ENCODE results near the gene ATP6V1F.

The ATP6V1F gene

DNA sequence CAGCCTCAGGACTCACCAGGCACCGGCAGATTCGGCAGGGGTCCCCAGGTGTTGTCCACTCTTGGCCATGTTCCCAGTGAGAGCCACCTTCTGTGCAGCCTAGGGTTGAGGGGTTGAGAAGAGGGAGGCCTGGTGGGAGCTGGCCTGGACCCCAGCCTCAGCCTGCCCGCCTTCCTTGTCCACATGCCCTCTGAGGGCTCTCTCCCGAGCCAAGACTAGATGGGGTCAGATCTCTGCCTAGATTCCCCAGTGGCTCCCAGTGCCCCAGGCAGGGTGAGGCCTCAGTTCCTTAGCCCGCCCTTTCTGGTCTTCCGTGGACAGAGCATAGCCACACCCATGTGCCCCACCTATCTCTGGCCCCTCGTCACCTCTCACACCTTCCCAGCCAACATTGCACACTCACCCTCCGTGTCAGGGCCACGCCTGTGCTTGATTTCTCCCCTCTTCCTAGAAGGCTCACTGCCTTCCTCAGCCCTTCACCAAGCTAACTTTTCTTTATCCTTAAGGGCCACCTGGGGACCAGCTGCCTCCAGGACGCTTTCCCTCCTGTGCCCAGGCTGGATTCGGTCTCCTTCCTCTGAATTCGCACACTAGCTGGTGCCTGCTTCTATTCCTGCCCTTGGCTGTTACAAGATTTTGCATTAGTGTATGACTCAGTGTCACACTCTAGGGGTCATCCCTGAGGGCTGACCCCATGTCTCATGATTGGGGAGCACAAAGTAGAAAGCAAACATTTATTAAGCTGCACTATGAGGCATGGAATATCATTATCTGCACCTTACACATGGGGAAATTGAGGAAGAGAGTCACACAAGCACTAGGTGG lies 40.3 kb downstream of the ATP6V1F start:
- ChIA-PET POLR2A (ENCODE audit: low non-redundant PET) (no interaction called here), CTCF (interaction anchor here (0.5 kb wide), 1 partner anchor 1248 kb away, joined by 3 read pairs; no protein-coding TSS in a partner anchor)
- TF ChIP-seq, protein P1, sequence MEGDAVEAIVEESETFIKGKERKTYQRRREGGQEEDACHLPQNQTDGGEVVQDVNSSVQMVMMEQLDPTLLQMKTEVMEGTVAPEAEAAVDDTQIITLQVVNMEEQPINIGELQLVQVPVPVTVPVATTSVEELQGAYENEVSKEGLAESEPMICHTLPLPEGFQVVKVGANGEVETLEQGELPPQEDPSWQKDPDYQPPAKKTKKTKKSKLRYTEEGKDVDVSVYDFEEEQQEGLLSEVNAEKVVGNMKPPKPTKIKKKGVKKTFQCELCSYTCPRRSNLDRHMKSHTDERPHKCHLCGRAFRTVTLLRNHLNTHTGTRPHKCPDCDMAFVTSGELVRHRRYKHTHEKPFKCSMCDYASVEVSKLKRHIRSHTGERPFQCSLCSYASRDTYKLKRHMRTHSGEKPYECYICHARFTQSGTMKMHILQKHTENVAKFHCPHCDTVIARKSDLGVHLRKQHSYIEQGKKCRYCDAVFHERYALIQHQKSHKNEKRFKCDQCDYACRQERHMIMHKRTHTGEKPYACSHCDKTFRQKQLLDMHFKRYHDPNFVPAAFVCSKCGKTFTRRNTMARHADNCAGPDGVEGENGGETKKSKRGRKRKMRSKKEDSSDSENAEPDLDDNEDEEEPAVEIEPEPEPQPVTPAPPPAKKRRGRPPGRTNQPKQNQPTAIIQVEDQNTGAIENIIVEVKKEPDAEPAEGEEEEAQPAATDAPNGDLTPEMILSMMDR (conservative IDR thresholded peaks at IDR 0.05; ENCODE audit: low read depth): no peak
- no peak for DNase-seq (ENCODE audit: low spot score)
- H3K27ac ChIP-seq: 0 out of 2 replicates have a peak overlapping the region, but pooled peaks have one; percentile 2

DNA sequence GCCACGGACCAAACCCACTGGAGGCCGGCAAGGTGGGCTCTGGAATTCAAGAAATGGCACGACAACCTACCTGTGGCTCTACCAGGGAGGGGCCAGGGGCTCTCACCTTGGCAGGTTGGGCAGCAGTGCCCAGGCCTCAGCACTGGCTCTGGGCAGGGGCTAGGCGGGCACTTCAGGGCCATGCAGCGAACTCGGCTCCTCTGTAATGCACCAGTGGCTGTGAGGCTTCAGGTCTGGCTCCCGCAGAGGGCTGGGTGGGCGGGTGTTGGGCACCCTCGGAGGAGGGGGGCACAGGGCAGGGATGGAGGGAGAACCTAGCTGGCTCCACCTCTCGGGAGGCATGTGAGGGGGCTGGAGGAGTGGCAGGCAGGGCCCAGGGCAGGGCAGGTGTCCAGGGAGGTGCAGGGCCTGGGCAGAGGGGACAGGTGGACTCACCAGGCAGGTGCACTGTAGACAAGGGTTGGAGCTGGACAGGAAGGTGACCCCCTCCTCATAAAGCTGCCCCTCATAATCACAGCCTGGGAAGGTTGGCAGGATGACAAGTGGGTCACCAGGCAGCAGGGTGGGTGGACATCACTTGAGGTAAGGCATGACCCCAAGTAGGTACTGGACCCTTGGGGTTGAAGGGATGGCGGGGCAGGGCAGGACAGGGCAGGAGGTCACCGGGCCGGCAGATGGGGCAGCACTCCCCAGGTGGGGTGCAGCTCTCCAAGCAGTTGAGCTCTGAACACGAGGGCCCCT lies 41.1 kb downstream of the ATP6V1F start:
- POLR2A ChIA-PET (ENCODE audit: low non-redundant PET): no interaction called here
- CTCF ChIA-PET: interaction anchor here (0.5 kb wide), 1 partner anchor 1247 kb away, joined by 3 read pairs; no protein-coding TSS in a partner anchor
- TF ChIP-seq, protein P1 (conservative IDR thresholded peaks at IDR 0.05; ENCODE audit: low read depth): no peak
- no peak for DNase-seq (ENCODE audit: low spot score)
- H3K27ac ChIP-seq: no peak overlapping the region

DNA sequence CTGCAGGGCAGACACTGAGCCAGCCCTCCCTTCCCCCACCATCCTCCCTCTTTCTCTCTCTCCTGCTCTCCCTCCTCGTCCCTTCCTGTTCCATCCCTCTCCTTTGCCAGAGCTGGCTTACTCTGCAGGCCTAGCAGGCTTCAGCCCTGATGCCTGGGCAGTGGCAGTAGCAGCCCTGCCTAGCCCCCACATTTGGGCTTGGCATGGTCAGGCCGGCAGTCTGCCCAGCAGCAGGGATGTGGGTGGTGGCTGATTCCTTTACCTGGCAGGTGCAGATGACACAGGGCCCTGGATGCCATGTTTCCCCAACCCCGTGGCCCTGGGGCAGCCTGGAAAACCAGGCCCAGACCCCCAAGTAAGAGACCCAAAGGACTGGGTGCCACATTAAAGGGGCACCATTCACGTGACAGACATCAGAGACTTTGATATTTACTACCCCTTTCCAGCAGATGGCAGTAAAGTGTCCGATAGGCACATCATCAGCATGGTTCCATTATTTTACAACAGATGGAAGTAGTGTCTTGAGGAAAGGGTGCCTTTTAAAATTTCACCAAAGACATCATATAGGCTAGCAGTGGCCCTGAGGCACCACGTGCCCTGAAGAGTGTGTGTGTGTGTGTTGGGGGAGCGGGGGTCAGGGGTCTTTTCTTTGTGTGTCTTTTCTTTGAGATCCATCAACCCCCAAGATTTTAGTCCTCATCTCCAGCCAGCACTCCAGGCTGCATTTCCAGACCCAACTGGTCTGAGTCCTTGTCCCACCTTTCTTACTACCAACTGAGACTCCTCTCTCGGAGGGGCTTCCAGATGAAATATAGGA lies 41.9 kb downstream of the ATP6V1F start:
- CTCF ChIA-PET: no interaction called here
- POLR2A ChIA-PET (ENCODE audit: low non-redundant PET): no interaction called here
- no peak for DNase-seq (ENCODE audit: low spot score)
- no peak overlapping the region for H3K27ac ChIP-seq
- TF ChIP-seq, protein P1 (conservative IDR thresholded peaks at IDR 0.05; ENCODE audit: low read depth): peak; percentile 68

DNA sequence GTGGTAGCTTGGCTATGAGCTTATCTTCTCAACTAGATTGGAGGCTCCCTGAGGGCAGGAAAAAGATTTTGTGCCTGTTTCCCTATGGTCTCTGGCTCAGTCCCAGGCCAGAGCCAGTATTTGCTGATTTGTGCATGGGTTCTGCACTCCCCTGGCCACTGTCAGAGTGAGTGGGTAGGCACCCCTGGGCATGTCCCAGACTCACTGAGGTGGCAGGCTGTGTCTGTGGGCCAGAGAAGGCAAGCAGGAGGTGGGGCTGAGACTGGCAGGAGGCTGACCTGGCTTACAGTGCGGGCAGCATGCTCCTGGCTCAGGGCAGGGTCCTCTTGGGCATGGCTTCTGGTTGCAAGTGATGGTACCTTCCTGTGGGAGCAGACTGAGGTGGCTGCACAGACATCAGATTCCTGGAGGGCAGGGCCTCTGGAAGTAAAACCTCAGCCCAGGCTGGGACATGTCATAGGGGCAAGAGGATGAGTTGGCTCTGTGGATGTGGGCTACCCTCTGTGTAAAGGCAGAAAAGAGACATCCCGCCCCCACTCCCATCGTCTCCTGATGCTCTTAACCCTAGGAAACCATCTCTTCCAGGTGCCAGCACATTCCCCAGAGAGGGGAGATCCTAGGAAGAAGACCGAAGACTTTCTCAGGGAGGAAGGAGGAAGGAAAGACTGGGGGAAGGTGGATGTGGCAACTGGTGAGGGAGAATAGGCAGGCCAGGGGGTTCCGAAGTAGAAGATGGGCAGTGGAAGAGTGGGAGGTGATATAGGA lies 43.5 kb downstream of the ATP6V1F start:
- CTCF ChIA-PET: no interaction called here
- no peak for DNase-seq (ENCODE audit: low spot score)
- POLR2A ChIA-PET (ENCODE audit: low non-redundant PET): no interaction called here
- no peak overlapping the region for H3K27ac ChIP-seq
- TF ChIP-seq, protein P1 (conservative IDR thresholded peaks at IDR 0.05; ENCODE audit: low read depth): no peak

DNA sequence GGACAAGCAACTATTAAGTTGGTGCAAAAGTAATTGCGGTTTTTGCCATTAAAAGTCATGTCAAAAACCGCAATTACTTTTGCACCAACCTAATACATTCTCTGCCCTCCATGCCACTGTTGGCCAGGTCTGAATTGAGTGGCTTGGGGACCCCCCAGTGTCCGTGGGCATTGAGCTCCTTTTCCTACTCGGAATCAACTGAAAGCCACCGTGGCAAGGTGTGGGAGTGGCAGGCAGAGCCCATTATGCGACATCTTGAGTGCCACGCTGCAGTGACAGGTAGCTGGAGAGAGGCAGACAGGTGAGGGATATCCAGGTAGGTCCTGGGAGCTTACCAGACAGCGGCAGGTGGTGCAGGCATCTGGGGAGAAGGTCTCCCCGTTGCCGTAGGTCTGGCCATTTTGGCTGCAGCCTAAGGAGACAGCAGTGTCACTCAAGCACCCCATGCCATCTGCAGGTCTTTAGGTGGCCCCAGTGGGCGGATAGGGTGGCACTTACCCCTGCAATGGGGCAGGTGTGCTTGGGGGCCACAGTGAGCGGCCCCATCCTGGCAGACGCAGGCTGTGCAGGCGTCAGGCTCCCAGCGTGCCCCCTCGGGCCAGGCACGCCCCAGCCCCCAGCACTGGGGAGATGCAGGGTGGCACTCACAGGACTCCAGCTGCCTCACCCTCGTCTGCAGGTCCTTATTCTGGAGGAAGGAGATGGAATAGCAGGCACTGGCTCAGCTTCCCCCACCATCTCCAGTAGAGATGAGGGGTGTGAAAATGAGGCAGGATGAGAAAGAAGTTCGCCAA lies 44.3 kb downstream of the ATP6V1F start:
- TF ChIP-seq, protein P1 (conservative IDR thresholded peaks at IDR 0.05; ENCODE audit: low read depth): no peak
- ChIA-PET POLR2A (ENCODE audit: low non-redundant PET) (no interaction called here), CTCF (no interaction called here)
- no peak overlapping the region for H3K27ac ChIP-seq
- no peak for DNase-seq (ENCODE audit: low spot score)

All from RWPE1 (cell line).